VCaP (cell line): ENCODE measurements around the gene MYO1D.

Experiments used
- H3K27ac ChIP-seq: fragments of 450-650 bp; 2 replicates; pipeline ENCODE4 v1.5.1; 2017
- TF ChIP-seq, protein P1 (sequence below): fragments of 450-650 bp; conservative IDR thresholded peaks from 2 replicates; pipeline ENCODE4 v1.5.1; 2017; ENCODE audit warnings: mild to moderate bottlenecking, moderate library complexity

Gene MYO1D

GRCh38 chr17:32882734-32883133 is 5.8 kb upstream of the MYO1D start:
- TF ChIP-seq, protein P1, sequence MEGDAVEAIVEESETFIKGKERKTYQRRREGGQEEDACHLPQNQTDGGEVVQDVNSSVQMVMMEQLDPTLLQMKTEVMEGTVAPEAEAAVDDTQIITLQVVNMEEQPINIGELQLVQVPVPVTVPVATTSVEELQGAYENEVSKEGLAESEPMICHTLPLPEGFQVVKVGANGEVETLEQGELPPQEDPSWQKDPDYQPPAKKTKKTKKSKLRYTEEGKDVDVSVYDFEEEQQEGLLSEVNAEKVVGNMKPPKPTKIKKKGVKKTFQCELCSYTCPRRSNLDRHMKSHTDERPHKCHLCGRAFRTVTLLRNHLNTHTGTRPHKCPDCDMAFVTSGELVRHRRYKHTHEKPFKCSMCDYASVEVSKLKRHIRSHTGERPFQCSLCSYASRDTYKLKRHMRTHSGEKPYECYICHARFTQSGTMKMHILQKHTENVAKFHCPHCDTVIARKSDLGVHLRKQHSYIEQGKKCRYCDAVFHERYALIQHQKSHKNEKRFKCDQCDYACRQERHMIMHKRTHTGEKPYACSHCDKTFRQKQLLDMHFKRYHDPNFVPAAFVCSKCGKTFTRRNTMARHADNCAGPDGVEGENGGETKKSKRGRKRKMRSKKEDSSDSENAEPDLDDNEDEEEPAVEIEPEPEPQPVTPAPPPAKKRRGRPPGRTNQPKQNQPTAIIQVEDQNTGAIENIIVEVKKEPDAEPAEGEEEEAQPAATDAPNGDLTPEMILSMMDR, result no peak

GRCh38 chr17:32882029-32882428 is 5.1 kb upstream of the MYO1D start:
- TF ChIP-seq, protein P1, result no peak
- H3K27ac ChIP-seq, result no peak overlapping the region

More at GRCh38 chr17:32882734-32883133, 5.8 kb upstream of the MYO1D start:
- no peak overlapping the region for H3K27ac ChIP-seq

DNA sequence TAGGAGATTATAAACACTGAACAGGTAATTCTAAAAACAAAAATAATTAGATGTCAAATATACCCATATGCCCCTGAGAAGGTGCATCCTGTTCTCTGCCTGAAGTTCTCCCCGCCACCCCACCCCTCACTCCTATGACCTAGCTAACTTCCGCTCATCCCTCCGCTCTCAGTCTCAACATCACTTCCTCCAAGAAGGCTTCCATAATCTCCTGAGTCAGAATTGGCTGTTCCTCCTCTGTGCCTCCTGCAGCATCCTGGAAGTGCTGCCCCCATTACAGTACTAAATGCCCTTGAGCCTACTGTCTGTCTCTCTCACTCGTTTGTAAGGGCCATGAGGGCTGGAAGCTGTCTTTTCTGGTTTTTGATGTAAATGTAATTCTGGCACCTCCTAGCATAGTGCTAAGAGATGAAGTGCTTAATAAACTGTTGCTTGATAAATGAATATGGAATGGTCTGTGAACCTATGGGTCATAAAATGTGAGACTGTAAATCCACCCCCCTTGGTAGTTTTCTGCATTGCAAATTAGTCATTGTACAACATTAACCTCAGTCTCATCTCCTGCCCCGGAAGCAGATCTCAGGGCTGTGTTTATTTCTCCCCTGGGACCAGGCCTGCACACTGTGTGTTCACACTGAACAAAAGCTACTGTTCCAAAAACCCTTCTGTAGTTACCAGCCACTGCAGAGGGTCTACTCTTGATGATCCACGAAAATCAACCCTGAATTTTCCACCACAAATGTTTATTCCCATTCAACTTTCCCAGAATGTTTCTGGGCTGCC is 3.9 kb upstream of the MYO1D start:
- no peak overlapping the region for H3K27ac ChIP-seq
- TF ChIP-seq, protein P1, result no peak

GRCh38 chr17:32879134-32879533 is 2.2 kb upstream of the MYO1D start:
- H3K27ac ChIP-seq, result no peak overlapping the region

DNA sequence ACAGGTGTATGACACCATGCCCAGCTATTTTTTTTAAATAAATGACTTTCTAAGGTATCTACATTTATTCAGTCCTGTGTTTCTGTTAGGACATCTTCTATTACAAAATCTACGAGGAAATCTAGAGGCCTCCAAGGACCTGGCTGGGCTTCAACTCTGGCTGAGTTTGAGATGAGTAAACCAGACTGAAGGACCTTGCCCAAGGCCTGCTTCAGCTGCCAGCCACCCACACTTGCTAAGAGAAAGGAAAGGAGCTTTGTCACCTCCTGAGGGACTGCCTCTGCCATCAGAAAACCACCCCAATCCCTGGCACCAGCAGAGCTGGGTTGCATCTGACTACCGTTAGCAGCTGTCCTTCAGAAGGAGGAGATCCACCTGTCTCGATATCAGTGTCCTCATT is 1.3 kb upstream of the MYO1D start:
- TF ChIP-seq, protein P1, result no peak
- no peak overlapping the region for H3K27ac ChIP-seq

More at GRCh38 chr17:32879134-32879533, 2.2 kb upstream of the MYO1D start:
- TF ChIP-seq, protein P1, result no peak

GRCh38 chr17:32877164-32877764 is 340 bp upstream of the MYO1D start:
- TF ChIP-seq, protein P1, result peak; percentile 100
- peak overlapping the region; percentile 96 for H3K27ac ChIP-seq

DNA sequence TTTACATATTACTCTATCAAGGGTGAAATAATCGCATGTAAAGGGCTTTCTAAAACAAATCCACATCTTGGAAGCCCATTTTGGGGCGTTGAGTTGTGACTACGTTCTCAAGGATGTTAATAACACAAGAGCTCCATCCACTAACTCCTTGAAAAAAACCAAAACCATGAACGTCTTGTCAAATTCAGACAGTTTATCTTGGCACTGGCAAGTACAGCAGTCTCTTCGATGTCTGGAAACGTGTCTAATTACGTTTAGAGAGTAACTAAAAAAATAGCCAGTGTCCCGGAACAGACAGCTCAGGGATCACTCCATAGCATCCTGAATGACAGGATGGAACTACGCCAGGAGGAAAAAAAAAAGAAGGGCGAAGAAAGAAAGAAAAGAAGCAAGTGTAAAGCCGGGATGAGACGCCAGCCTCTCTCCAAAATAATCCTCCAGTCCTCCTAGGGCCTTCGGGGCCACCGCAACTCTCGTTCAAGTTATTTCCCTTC is 954 bp downstream of the MYO1D start:
- TF ChIP-seq, protein P1, result no peak
- peak overlapping the region; percentile 96 for H3K27ac ChIP-seq
